ENCODE measurements around the gene KRT6B. TPM values are rescaled to one million over a fixed set of nuclear protein-coding genes. Genes with fewer than 3 reads are reported as not detected.
"Not testable (repeated sequence)": the region's sequence is repeated elsewhere in the genome, so short reads cannot be mapped to it uniquely, and the experiment has no call there.

KRT6B gene
- total RNA-seq, 1 experiment from 2014 or later, result not detected

DNA sequence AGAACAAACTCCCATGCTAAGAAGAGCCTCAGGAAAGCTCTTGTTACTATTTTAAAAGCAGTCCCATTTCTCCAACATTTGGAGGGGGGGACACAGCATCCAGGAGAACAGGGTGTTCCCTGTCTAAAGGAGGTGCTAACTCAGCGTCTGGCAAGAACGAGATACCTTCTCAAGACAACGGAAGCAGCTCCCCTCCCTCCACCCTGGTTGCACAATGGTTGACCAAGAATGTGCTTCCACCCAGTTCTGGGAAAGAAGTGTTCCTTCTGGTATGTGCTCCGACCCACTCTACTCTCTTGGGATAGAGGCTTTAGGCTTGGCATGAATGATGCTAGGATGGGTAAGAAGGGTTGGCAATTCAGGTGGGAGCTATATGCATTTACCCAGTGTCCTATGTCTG is 42.6 kb upstream of the KRT6B start:
- peaks cover 12% of the 10 kb centered on the region for H3K4me1 ChIP-seq (ENCODE audit: insufficient read depth, low read length, poor library complexity, severe bottlenecking)
- no TSS peak for BruUV-seq (replicated peaks)
- peaks cover 18% of the 10 kb centered on the region for H3K27me3 ChIP-seq (replicated peaks; ENCODE audit: insufficient read depth, low read depth, low read length, poor library complexity)
- no peak overlapping the region for H3K27ac ChIP-seq (ENCODE audit: low read depth, low read length, poor library complexity, severe bottlenecking)
- TF ChIP-seq, protein P1, sequence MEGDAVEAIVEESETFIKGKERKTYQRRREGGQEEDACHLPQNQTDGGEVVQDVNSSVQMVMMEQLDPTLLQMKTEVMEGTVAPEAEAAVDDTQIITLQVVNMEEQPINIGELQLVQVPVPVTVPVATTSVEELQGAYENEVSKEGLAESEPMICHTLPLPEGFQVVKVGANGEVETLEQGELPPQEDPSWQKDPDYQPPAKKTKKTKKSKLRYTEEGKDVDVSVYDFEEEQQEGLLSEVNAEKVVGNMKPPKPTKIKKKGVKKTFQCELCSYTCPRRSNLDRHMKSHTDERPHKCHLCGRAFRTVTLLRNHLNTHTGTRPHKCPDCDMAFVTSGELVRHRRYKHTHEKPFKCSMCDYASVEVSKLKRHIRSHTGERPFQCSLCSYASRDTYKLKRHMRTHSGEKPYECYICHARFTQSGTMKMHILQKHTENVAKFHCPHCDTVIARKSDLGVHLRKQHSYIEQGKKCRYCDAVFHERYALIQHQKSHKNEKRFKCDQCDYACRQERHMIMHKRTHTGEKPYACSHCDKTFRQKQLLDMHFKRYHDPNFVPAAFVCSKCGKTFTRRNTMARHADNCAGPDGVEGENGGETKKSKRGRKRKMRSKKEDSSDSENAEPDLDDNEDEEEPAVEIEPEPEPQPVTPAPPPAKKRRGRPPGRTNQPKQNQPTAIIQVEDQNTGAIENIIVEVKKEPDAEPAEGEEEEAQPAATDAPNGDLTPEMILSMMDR (conservative IDR thresholded peaks at IDR 0.05; ENCODE audit: low read depth, low read length), result no peak
- no peak for TF ChIP-seq EZH2 (IDR thresholded peaks at IDR 0.05; ENCODE audit: borderline replicate concordance, low read depth, low read length, poor library complexity, severe bottlenecking)
- H3K9me3 ChIP-seq (ENCODE audit: low read depth, low read length, poor library complexity, severe bottlenecking), result no peaks in the 10 kb centered on the region
- intact Hi-C loops (cut with micrococcal nuclease; ENCODE audit: unreplicated experiment), result no loop called here
- no peak for DNase-seq (ENCODE audit: low spot score)
- ChIA-PET CTCF (no interaction called here), POLR2A (ENCODE audit: low non-redundant PET) (no interaction called here)
- H3K36me3 ChIP-seq (ENCODE audit: insufficient read depth, low read length, poor library complexity, severe bottlenecking), result no peaks in the 10 kb centered on the region
- no peak overlapping the region for H3K4me3 ChIP-seq (ENCODE audit: low read depth, low read length, poor library complexity, severe bottlenecking)

DNA sequence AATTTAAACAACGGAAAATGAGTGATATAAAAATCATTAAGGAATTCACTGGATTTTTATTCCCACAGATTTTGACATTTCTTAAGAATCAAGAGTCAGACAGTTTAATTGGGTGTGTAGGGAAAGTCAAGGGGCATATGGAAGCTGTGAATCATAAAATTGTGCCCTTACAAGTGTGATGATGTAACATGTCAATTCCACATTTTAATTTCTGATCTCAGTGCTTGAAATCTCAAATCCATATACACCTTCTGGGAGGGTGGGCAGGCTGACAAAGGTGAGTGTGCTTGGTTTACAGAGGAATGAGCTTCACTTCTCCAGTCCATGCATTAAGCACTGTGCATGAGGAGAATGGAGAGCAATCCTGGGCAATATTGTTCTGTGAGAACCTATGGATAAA is 42.2 kb upstream of the KRT6B start:
- no peak overlapping the region for H3K4me3 ChIP-seq (ENCODE audit: low read depth, low read length, poor library complexity, severe bottlenecking)
- no peaks in the 10 kb centered on the region for H3K36me3 ChIP-seq (ENCODE audit: insufficient read depth, low read length, poor library complexity, severe bottlenecking)
- peaks cover 21% of the 10 kb centered on the region for H3K27me3 ChIP-seq (replicated peaks; ENCODE audit: insufficient read depth, low read depth, low read length, poor library complexity)
- no peaks in the 10 kb centered on the region for H3K9me3 ChIP-seq (ENCODE audit: low read depth, low read length, poor library complexity, severe bottlenecking)
- TF ChIP-seq, protein P1 (conservative IDR thresholded peaks at IDR 0.05; ENCODE audit: low read depth, low read length), result no peak
- TF ChIP-seq EZH2 (IDR thresholded peaks at IDR 0.05; ENCODE audit: borderline replicate concordance, low read depth, low read length, poor library complexity, severe bottlenecking), result no peak
- ChIA-PET CTCF (no interaction called here), POLR2A (ENCODE audit: low non-redundant PET) (no interaction called here)
- intact Hi-C loops (cut with micrococcal nuclease; ENCODE audit: unreplicated experiment), result no loop called here
- peaks cover 12% of the 10 kb centered on the region for H3K4me1 ChIP-seq (ENCODE audit: insufficient read depth, low read length, poor library complexity, severe bottlenecking)
- DNase-seq (ENCODE audit: low spot score), result no peak
- no peak overlapping the region for H3K27ac ChIP-seq (ENCODE audit: low read depth, low read length, poor library complexity, severe bottlenecking)
- BruUV-seq (replicated peaks), result no TSS peak

DNA sequence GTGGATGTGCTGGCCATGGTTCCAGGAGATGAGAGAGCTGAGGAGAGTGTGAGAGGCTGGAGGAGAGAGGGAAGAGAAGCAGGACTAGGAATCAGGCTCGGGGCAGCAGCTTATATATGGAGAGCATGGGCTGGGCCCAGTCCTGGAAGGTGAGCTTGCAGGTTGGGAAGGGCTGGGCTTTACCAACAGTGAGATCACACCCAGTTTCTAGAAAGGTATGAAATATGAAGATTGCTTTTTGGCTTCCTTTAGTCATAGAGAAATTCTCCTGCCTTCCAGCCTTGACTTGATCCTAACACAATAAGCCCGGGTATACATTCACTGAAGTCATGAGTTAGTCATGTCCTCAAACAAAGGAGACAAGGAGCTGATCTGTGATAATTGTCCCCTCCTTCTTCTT is 41.2 kb upstream of the KRT6B start, which contains the start of gene KRT6A:
Gene KRT6A (minus strand): TSS at position 86 of the 400 bp plus-strand sequence. CDS start 69 bp downstream, at position 17.
- POLR2A ChIA-PET (ENCODE audit: low non-redundant PET), result no interaction called here
- intact Hi-C loops (cut with micrococcal nuclease; ENCODE audit: unreplicated experiment), result no loop called here
- Histone ChIP-seq H3K9me3 (ENCODE audit: low read depth, low read length, poor library complexity, severe bottlenecking) (no peaks in the 10 kb centered on the region), H3K27me3 (replicated peaks; ENCODE audit: insufficient read depth, low read depth, low read length, poor library complexity) (peaks cover 21% of the 10 kb centered on the region), H3K36me3 (ENCODE audit: insufficient read depth, low read length, poor library complexity, severe bottlenecking) (no peaks in the 10 kb centered on the region), H3K4me1 (ENCODE audit: insufficient read depth, low read length, poor library complexity, severe bottlenecking) (peaks cover 12% of the 10 kb centered on the region), H3K27ac (ENCODE audit: low read depth, low read length, poor library complexity, severe bottlenecking) (no peak within 1 kb of the TSS), H3K4me3 (ENCODE audit: low read depth, low read length, poor library complexity, severe bottlenecking) (no peak within 1 kb of the TSS)
- TF ChIP-seq EZH2 (IDR thresholded peaks at IDR 0.05; ENCODE audit: borderline replicate concordance, low read depth, low read length, poor library complexity, severe bottlenecking), result no peak
- TF ChIP-seq, protein P1 (conservative IDR thresholded peaks at IDR 0.05; ENCODE audit: low read depth, low read length), result no peak
- DNase-seq (ENCODE audit: low spot score), result no peak
- CTCF ChIA-PET, result no interaction called here
- no TSS peak for BruUV-seq (replicated peaks)

DNA sequence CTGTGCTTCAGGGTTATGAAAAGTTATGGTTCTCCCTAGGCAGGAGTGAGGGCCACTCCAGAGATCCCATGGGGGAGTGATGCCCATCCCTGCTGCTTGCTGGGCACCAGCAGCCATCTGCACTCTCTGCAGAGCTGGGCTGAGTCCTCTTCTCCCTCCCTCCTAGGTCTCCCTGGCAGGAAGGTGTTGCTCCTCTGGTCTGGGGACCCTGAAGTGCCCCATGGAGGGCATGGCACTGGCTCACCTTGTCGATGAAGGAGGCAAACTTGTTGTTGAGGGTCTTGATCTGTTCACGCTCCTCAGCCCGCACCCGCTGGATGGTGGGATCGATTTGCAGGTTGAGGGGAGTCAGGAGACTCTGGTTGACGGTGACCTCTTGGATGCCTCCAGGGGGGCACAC is 40.5 kb upstream of the KRT6B start:
- H3K9me3 ChIP-seq (ENCODE audit: low read depth, low read length, poor library complexity, severe bottlenecking); H3K27ac ChIP-seq (ENCODE audit: low read depth, low read length, poor library complexity, severe bottlenecking); POLR2A ChIA-PET (ENCODE audit: low non-redundant PET); H3K4me3 ChIP-seq (ENCODE audit: low read depth, low read length, poor library complexity, severe bottlenecking); CTCF ChIA-PET; DNase-seq (ENCODE audit: low spot score); H3K36me3 ChIP-seq (ENCODE audit: insufficient read depth, low read length, poor library complexity, severe bottlenecking); BruUV-seq (replicated peaks); intact Hi-C loops (cut with micrococcal nuclease; ENCODE audit: unreplicated experiment): not testable (repeated sequence)
- Histone ChIP-seq H3K4me1 (ENCODE audit: insufficient read depth, low read length, poor library complexity, severe bottlenecking) (peaks cover 12% of the 10 kb centered on the region), H3K27me3 (replicated peaks; ENCODE audit: insufficient read depth, low read depth, low read length, poor library complexity) (peaks cover 21% of the 10 kb centered on the region)

DNA sequence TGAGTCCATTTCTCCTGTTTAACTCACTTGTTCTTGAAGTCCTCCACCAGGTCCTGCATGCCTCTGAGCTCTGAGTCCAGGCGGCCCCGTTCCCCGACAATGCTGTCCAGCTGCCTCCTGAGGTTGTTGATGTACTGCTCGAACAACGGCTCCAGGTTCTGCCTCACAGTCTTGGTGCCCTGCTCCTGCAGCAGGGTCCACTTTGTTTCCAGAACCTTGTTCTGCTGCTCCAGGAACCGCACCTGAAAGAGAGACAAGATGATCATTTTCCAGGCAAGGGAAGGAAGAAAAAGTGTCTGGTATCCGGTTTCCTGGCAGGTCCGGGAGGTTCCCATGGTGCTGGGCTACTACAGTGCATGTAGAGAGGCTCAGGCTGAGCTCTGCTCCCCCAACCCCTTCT is 39.5 kb upstream of the KRT6B start:
- H3K9me3 ChIP-seq (ENCODE audit: low read depth, low read length, poor library complexity, severe bottlenecking); POLR2A ChIA-PET (ENCODE audit: low non-redundant PET); CTCF ChIA-PET; H3K4me3 ChIP-seq (ENCODE audit: low read depth, low read length, poor library complexity, severe bottlenecking); H3K36me3 ChIP-seq (ENCODE audit: insufficient read depth, low read length, poor library complexity, severe bottlenecking); H3K27ac ChIP-seq (ENCODE audit: low read depth, low read length, poor library complexity, severe bottlenecking); BruUV-seq (replicated peaks); DNase-seq (ENCODE audit: low spot score); H3K4me1 ChIP-seq (ENCODE audit: insufficient read depth, low read length, poor library complexity, severe bottlenecking); intact Hi-C loops (cut with micrococcal nuclease; ENCODE audit: unreplicated experiment): not testable (repeated sequence)
- H3K27me3 ChIP-seq (replicated peaks; ENCODE audit: insufficient read depth, low read depth, low read length, poor library complexity), result peaks cover 25% of the 10 kb centered on the region
